T-helper 2 cell treated with Interferon-gamma antibody and Interleukin-4, amounts not matched to agents 5 μg/mL and 100 μg/mL, for 36 hours (primary cell): ENCODE data around the gene SENP7.
A peak's percentile ranks its signal among the peaks of the same experiment; 100 is the strongest.
"Not testable (repeated sequence)": the region's sequence is repeated elsewhere in the genome, so short reads cannot be mapped to it uniquely, and the experiment has no call there.

Experiments used
- DNase-seq: peaks from one replicate; pipeline ENCODE4 v3.0.0; 2021; ENCODE audit warnings: low spot score
- H3K27ac Mint-ChIP-seq: one replicate; pipeline ENCODE4 v1.8.0; 2021; ENCODE audit warnings: mild to moderate bottlenecking, mixed read lengths
- H3K27me3 Mint-ChIP-seq: one replicate; pipeline ENCODE4 v1.8.0; 2021; ENCODE audit warnings: low read depth, mixed read lengths
- H3K36me3 Mint-ChIP-seq: one replicate; pipeline ENCODE4 v1.8.0; 2021; ENCODE audit warnings: low read depth, mixed read lengths
- H3K4me1 Mint-ChIP-seq: one replicate; pipeline ENCODE4 v1.8.0; 2021; ENCODE audit warnings: low read depth, mixed read lengths
- H3K4me3 Mint-ChIP-seq: one replicate; pipeline ENCODE4 v1.8.0; 2022; ENCODE audit warnings: mild to moderate bottlenecking, moderate library complexity, mixed read lengths
- H3K9me3 Mint-ChIP-seq: one replicate; pipeline ENCODE4 v1.8.0; 2021; ENCODE audit warnings: mixed read lengths

Gene SENP7

GRCh38 chr3:101501783-101502182, 11.2 kb downstream of the SENP7 start:
- H3K4me3 Mint-ChIP-seq: no peak overlapping the region
- no peak overlapping the region for H3K27ac Mint-ChIP-seq
- no peak for DNase-seq
- peaks cover 11% of the 10 kb centered on the region for H3K4me1 Mint-ChIP-seq
- H3K9me3 Mint-ChIP-seq: no peaks in the 10 kb centered on the region
- peaks cover 17% of the 10 kb centered on the region for H3K36me3 Mint-ChIP-seq
- no peaks in the 10 kb centered on the region for H3K27me3 Mint-ChIP-seq

- Mint-ChIP-seq H3K4me1 (peaks cover 11% of the 10 kb centered on the region), H3K27ac (no peak overlapping the region), H3K36me3 (peaks cover 20% of the 10 kb centered on the region), H3K4me3 (no peak overlapping the region), H3K9me3 (no peaks in the 10 kb centered on the region), H3K27me3 (no peaks in the 10 kb centered on the region)
- no peak for DNase-seq
These were observed 12.8 kb downstream of the SENP7 start for GRCh38 chr3:101500208-101500607.

- Mint-ChIP-seq H3K27me3 (no peaks in the 10 kb centered on the region), H3K36me3 (peaks cover 20% of the 10 kb centered on the region), H3K4me3 (no peak overlapping the region), H3K27ac (no peak overlapping the region), H3K9me3 (peaks cover 3% of the 10 kb centered on the region), H3K4me1 (peaks cover 12% of the 10 kb centered on the region)
- DNase-seq: no peak
These were observed 15.2 kb downstream of the SENP7 start for GRCh38 chr3:101497803-101498202.

GRCh38 chr3:101495552-101495951, 17.5 kb downstream of the SENP7 start:
- DNase-seq: no peak
- Mint-ChIP-seq H3K4me3 (no peak overlapping the region), H3K27me3 (no peaks in the 10 kb centered on the region), H3K36me3 (peaks cover 26% of the 10 kb centered on the region), H3K4me1 (peaks cover 5% of the 10 kb centered on the region), H3K9me3 (peaks cover 4% of the 10 kb centered on the region), H3K27ac (no peak overlapping the region)

DNA sequence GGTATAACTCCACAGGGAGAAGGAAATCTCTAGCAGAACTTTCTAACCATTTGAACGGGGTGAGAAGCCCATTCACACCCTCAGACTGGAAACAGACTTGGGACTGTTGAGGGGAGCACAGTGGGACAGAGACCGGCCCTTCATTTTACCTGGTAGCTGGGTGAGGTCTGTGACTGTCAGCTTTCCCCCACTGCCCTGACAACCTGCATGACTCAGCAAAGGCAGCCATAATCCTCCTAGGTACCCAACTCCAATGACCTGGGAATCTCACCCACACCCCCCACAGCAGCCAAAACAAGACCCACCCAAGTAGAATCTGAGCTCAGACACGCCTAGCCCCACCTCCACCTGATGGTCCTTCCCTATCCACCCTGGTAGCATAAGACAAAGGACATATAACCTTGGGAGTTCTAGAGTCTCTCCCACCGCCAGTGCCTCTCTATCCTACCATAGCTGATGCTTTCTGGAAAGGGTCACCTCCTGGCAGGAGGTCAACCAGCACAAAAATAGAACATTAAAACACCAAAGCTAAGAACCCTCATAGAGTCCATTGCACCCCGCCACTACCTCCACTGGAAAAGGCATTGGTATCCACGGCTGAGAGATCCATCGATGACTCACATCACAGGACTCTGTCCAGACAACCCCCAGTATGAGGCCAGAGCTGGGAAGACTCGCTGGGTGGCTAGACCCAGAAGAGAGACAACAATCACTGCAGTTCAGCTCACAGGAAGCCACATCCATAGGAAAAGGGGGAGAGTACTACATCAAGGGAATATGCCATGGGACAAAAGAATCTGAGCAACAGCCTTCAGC, 28.0 kb downstream of the SENP7 start:
- Mint-ChIP-seq H3K4me1 (peaks cover 16% of the 10 kb centered on the region), H3K27ac (no peak overlapping the region), H3K36me3 (peaks cover 50% of the 10 kb centered on the region), H3K9me3 (no peaks in the 10 kb centered on the region), H3K4me3 (no peak overlapping the region), H3K27me3 (no peaks in the 10 kb centered on the region)
- DNase-seq: no peak

DNA sequence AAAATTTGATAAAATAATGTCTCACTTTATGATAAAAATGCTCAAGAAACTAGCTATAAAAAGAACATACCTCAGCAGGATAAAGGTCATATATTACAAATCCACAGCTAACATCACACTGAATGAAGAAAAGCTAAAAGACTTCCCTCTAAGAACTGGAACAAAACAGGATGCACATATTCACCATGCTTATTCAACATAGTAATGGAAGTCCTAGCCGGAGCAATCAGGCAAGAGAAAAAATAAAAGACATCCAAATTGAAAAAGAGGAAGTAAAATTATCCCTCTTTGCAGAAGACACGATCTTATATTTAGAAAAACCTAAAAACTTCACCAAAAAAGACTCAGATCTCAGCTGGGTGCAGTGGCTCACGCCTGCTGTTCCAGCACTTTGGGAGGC, 34.0 kb downstream of the SENP7 start:
- no peak for DNase-seq
- Mint-ChIP-seq H3K27ac (no peak overlapping the region), H3K4me3 (no peak overlapping the region), H3K9me3 (peaks cover 11% of the 10 kb centered on the region), H3K27me3 (no peaks in the 10 kb centered on the region), H3K4me1 (peaks cover 12% of the 10 kb centered on the region), H3K36me3 (peaks cover 57% of the 10 kb centered on the region)

DNA sequence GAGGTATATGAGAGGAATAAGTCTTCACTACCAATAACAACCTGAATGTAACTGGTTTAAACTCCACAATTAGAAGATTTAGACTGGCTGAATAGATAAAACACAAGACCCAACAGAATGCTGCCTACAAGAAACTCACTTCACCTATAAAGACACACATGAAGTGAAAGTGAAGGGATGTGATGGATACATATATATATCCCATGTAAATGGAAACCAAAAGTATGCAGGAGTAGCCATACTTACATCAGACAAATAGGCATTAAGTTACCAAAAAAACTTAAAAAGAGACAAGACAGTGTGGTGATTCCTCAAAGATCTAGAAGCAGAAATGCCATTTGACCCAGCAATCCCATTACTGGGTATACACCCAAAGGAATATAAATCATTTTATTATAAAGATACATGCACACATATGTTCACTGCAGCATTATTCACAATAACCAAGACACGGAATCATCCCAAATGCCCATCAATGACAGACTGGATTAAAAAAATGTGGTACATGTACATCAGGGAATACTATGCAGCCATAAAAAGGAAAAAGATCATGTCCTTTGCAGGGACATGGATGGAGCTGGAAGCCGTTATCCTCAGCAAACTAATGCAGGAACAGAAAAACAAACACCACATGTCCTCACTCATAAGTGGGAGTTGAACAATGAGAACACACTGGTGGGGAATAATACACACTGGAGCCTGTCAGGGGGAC, 38.0 kb downstream of the SENP7 start:
- H3K4me3 Mint-ChIP-seq, H3K4me1 Mint-ChIP-seq, H3K27ac Mint-ChIP-seq, DNase-seq, H3K27me3 Mint-ChIP-seq: not testable (repeated sequence)
- H3K36me3 Mint-ChIP-seq: peaks cover 60% of the 10 kb centered on the region
- peaks cover 29% of the 10 kb centered on the region for H3K9me3 Mint-ChIP-seq

DNA sequence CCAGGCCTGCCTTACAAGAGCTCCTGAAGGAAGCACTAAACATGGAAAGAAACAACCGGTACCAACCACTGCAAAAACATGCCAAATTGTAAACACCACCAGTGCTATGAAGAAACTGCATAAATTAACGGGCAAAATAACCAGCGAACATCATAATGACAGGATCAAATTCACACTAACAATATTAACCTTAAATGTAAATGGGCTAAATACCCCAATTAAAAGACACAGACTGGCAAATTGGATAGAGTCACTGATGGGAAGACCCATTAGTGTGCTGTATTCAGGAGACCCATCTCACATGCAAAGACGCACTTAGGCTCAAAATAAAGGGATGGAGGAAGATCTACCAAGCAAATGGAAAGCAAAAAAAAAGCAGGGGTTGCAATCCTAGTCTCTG, 44.3 kb downstream of the SENP7 start:
- not testable (repeated sequence) for H3K27ac Mint-ChIP-seq, H3K4me3 Mint-ChIP-seq, H3K27me3 Mint-ChIP-seq, DNase-seq
- Mint-ChIP-seq H3K4me1 (peaks cover 26% of the 10 kb centered on the region), H3K9me3 (peaks cover 24% of the 10 kb centered on the region), H3K36me3 (peaks cover 32% of the 10 kb centered on the region)

DNA sequence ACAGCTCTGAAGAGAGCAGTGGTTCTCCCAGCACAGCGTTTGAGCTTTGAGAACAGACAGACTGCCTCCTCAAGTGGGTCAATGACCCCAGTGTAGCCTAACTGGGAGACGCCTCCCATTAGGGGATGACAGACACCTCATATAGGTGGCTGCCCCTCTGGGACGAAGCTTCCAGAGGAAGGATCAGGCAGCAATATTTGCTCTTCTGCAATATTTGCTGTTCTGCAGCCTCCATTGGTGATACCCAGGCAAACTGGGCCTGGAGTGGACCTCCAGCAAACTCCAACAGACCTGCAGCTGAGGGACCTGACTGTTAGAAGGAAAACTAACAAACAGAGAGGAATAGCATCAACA, 45.7 kb downstream of the SENP7 start:
- H3K4me3 Mint-ChIP-seq: peak overlapping the region; percentile 17

DNA sequence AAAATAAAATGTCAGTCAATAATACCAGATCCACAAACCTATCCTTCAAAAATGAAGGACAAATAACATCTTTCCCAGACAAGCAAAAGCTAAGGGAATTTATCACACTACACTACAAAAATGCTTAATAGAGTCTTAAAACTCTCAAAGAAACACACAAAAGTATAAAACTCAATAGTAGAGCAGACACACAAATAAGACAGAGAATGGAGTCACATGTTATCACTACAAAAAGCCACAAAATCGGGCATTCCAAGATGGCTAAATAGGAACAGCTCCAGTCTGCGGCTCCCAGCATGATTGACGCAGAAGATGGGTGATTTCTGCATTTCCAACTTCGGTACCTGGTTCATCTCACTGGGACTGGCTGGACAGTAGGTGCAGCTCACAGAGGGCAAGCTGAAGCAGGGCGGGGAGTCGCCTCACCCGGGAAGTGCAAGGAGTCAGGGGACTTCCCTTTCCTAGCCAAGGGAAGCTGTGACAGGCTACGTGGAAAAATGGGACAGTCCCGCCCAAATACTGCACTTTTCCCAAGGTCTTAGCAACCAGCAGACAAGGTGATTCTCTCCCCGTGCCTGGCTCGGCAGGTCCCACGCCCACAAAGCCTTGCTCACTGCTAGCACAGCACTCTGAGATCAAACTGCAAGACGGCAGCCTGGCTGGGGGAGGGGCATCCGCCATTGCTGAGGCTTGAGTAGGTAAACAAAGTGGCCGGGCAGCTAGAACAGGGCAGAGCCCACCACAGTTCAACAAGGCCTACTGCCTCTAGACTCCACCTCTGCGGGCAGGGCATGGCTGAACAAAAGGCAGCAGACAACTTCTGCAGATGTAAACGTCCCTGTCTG, 46.3 kb downstream of the SENP7 start:
- H3K27ac Mint-ChIP-seq: peak overlapping the region; percentile 21
- H3K36me3 Mint-ChIP-seq: peaks cover 26% of the 10 kb centered on the region
- H3K4me1 Mint-ChIP-seq: peaks cover 22% of the 10 kb centered on the region
- DNase-seq: peak; percentile 27
- H3K27me3 Mint-ChIP-seq: no peaks in the 10 kb centered on the region
- peak overlapping the region; percentile 17 for H3K4me3 Mint-ChIP-seq
- H3K9me3 Mint-ChIP-seq: peaks cover 18% of the 10 kb centered on the region

More for the DNA sequence above, 45.7 kb downstream of the SENP7 start:
- peak overlapping the region; percentile 39 for H3K27ac Mint-ChIP-seq
- not testable (repeated sequence) for DNase-seq, H3K27me3 Mint-ChIP-seq
- peaks cover 24% of the 10 kb centered on the region for H3K9me3 Mint-ChIP-seq
- H3K36me3 Mint-ChIP-seq: peaks cover 25% of the 10 kb centered on the region
- H3K4me1 Mint-ChIP-seq: peaks cover 22% of the 10 kb centered on the region

DNA sequence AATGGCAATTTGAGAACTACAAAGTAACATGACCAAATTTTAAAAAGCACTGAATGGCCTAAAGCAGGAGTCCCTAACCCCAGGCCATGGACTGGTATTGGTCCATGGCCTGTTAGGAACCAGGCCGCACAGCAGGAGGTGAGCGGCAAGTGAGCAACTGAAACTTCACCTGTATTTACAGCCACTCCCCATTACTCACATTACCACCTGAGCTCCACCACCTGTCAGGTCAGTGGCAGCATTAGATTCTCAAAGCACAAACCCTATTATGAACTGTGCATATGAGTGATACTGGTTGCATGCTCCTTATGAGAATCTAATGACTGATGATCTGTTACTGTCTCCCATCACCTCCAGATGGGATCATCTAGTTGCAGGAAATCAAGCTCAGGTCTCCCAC, 48.8 kb downstream of the SENP7 start:
- Mint-ChIP-seq H3K27me3 (no peaks in the 10 kb centered on the region), H3K36me3 (peaks cover 23% of the 10 kb centered on the region), H3K4me1 (peaks cover 22% of the 10 kb centered on the region), H3K9me3 (peaks cover 8% of the 10 kb centered on the region), H3K4me3 (no peak overlapping the region), H3K27ac (no peak overlapping the region)
- no peak for DNase-seq

DNA sequence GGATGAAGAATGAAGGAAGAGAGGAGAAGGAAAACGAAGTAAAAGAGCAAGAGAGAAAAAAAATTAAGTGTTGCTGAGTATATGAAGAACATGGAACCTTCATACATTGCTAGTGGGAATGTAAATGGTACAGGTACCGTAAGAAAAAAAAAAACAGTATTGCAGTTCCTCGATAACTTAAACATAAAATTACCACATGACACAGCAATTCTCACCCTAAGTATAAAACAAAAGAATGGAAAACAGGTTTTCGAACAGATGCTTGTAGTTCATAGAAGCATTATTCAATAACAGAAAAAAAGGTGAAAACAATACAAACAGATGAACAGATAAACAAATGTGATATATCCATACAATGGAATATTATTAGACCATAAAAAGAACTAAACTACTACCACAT, 51.6 kb downstream of the SENP7 start:
- no peak for DNase-seq
- Mint-ChIP-seq H3K27me3 (no peaks in the 10 kb centered on the region), H3K27ac (no peak overlapping the region), H3K4me1 (peaks cover 8% of the 10 kb centered on the region), H3K4me3 (no peak overlapping the region), H3K9me3 (peaks cover 5% of the 10 kb centered on the region), H3K36me3 (peaks cover 20% of the 10 kb centered on the region)

DNA sequence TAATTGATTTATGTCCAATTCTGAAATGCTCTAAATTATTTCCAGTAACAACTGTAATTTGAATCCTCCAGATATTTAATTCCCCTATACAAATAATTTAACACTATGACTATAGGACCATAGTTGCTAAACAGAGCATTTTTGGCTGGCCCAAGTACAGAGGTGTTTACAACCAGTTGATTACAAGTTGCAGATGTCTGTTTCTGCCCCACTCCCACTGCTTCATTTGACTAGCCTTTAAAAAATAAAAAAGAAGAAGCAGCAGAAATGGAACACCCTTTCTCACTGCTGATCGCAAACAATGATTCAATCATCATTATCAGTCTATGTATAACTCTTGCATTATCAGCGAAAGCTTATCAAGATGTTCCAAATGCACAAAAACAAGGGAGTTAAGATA, 54.6 kb downstream of the SENP7 start:
- H3K27ac Mint-ChIP-seq: no peak overlapping the region
- H3K36me3 Mint-ChIP-seq: peaks cover 33% of the 10 kb centered on the region
- no peaks in the 10 kb centered on the region for H3K27me3 Mint-ChIP-seq
- H3K9me3 Mint-ChIP-seq: peaks cover 5% of the 10 kb centered on the region
- DNase-seq: no peak
- peaks cover 4% of the 10 kb centered on the region for H3K4me1 Mint-ChIP-seq
- no peak overlapping the region for H3K4me3 Mint-ChIP-seq

DNA sequence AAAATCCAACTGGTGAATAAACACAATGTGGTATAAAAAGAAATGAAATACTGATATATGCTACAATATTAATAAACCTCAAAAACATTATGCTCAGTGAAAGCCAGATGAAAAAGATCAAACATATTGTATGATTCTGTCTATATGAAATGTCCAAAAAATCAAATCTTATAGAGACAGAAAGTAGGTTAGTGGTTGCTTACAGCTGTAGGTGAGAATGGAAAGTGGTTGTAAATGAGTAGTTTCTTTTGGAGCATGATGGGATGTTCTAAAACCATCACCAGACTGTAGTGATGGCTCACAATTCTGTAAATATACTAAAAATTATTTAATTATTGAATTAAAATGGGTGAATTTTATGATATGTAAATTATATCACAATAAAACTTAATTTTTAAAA, 58.4 kb downstream of the SENP7 start:
- H3K36me3 Mint-ChIP-seq: peaks cover 33% of the 10 kb centered on the region
- DNase-seq: no peak
- no peak overlapping the region for H3K4me3 Mint-ChIP-seq
- no peaks in the 10 kb centered on the region for H3K27me3 Mint-ChIP-seq
- H3K9me3 Mint-ChIP-seq: peaks cover 5% of the 10 kb centered on the region
- no peak overlapping the region for H3K27ac Mint-ChIP-seq
- peaks cover 4% of the 10 kb centered on the region for H3K4me1 Mint-ChIP-seq
